Common myeloid progenitor, CD34-positive (primary cell): Measurements from ENCODE around the gene SGCA.
A peak's percentile ranks its signal among the peaks of the same experiment; 100 is the strongest.

Experiments
- CTCF ChIA-PET: fragments of 350-600 bp; sonication (Branson Sonifier 250); formaldehyde crosslinking; loops from one replicate; lab custom pipeline; 2021; ENCODE audit warnings: antibody characterized with exemption; lab: Charles Lee
- POLR2A ChIA-PET: fragments of 350-600 bp; sonication (Branson Sonifier 250); formaldehyde crosslinking; loops from one replicate; lab custom pipeline; 2021; ENCODE audit warnings: antibody characterized with exemption; lab: Charles Lee
- DNase-seq, 3 donors: peaks; one replicate each; pipeline versions ENCODE4 v3.0.0 to v3.0.0-alpha.2; 2013
- H3K27ac ChIP-seq, 2 experiments: 1 replicate in 1 of 2; 2 replicates in 1 of 2; pipeline ENCODE4 v1.7.0; 2013; ENCODE audit warnings: inconsistent platforms in 2 of 2, low read length in 2 of 2, mild to moderate bottlenecking in 2 of 2, low read depth in 1 of 2, moderate library complexity in 1 of 2; ENCODE audit not compliant: severe bottlenecking in 2 of 2, insufficient read depth in 1 of 2, poor library complexity in 1 of 2
- H3K27me3 ChIP-seq, 5 experiments: replicated peaks in 2 of 5; 1 replicate in 3 of 5; 2 replicates in 2 of 5; pipeline versions ENCODE4 v1.6.1 to v1.7.0; 2013; ENCODE audit warnings: low read length in 4 of 5, mild to moderate bottlenecking in 2 of 5, moderate library complexity in 2 of 5, inconsistent platforms in 1 of 5; ENCODE audit not compliant: insufficient read depth in 5 of 5, control insufficient read depth in 4 of 5
- H3K36me3 ChIP-seq, 4 experiments: 1 replicate in 2 of 4; 2 replicates in 2 of 4; pipeline versions ENCODE4 v1.6.1 to v1.7.0; 2013; ENCODE audit warnings: low read length in 3 of 4, control low read depth in 1 of 4, mild to moderate bottlenecking in 1 of 4; ENCODE audit not compliant: control insufficient read depth in 4 of 4, insufficient read depth in 4 of 4
- H3K4me1 ChIP-seq, 4 experiments: 1 replicate in 3 of 4; 2 replicates in 1 of 4; pipeline versions ENCODE4 v1.6.1 to v1.7.1; 2013; ENCODE audit warnings: low read length in 3 of 4, mild to moderate bottlenecking in 3 of 4, control low read depth in 1 of 4, inconsistent platforms in 1 of 4, moderate library complexity in 1 of 4; ENCODE audit not compliant: control insufficient read depth in 4 of 4, insufficient read depth in 4 of 4; ENCODE audit errors: control extremely low read depth in 1 of 4
- H3K4me3 ChIP-seq, 7 experiments: 1 replicate in 4 of 7; 2 replicates in 3 of 7; pipeline versions ENCODE4 v1.5.1 to v1.7.0; 2013; ENCODE audit warnings: mild to moderate bottlenecking in 7 of 7, low read length in 6 of 7, moderate library complexity in 6 of 7, inconsistent platforms in 2 of 7, low read depth in 2 of 7, control low read depth in 1 of 7; ENCODE audit not compliant: insufficient read depth in 4 of 7, control insufficient read depth in 1 of 7; ENCODE audit errors: extremely low read depth in 1 of 7
- H3K9me3 ChIP-seq, 5 experiments: 1 replicate in 4 of 5; 2 replicates in 1 of 5; pipeline versions ENCODE4 v1.6.1 to v1.7.1; 2013; ENCODE audit warnings: low read length in 4 of 5, mild to moderate bottlenecking in 2 of 5, inconsistent platforms in 1 of 5, low read depth in 1 of 5, moderate library complexity in 1 of 5; ENCODE audit not compliant: control insufficient read depth in 4 of 5, insufficient read depth in 2 of 5; ENCODE audit errors: control extremely low read depth in 1 of 5
- WGBS: methylation state at CpG from one replicate; pipeline ENCODE4 v1.1.5; 2013; ENCODE audit not compliant: insufficient coverage; 5-methylcytosine and 5-hydroxymethylcytosine counted together

Gene SGCA

GRCh38 chr17:50139950-50140885 is 25.6 kb upstream of the SGCA start:
- ChIA-PET CTCF (interaction anchor here (0.6 to 9.0 kb wide), 20 partner anchors 8 to 158 kb away, joined by 3 to 98 read pairs (median 4); partner anchors contain the start of genes PDK2, PPP1R9B and SAMD14), POLR2A (interaction anchor here (1.1 to 3.3 kb wide), 2 partner anchors 9 to 11 kb away, joined by 6 to 13 read pairs; no protein-coding TSS in a partner anchor)
- Histone ChIP-seq H3K4me3 (peak overlapping the region in 5 of 7 experiments; percentile 14 to 64 (median 35)), H3K4me1 (peaks cover 3 to 51% (median 47%) of the 10 kb centered on the region in 4 experiments), H3K27me3 (no peaks in the 10 kb centered on the region), H3K27ac (no peak overlapping the region), H3K36me3 (peaks cover 29 to 100% (median 76%) of the 10 kb centered on the region in 4 experiments), H3K9me3 (peaks cover 0 to 2% (median 0%) of the 10 kb centered on the region in 5 experiments)
- WGBS = 14% methylated on average over 10 of the region's 19 CpGs
- peak; percentile 68 to 80 (median 79) for DNase-seq

GRCh38 chr17:50141026-50141744 is 24.6 kb upstream of the SGCA start:
- 83% methylated on average over 3 of the region's 16 CpGs for WGBS
- no peak overlapping the region for H3K27ac ChIP-seq
- ChIA-PET POLR2A (interaction anchor here (3.3 kb wide), 1 partner anchor 8 kb away, joined by 13 read pairs; no protein-coding TSS in a partner anchor), CTCF (interaction anchor here (0.6 to 9.0 kb wide), 15 partner anchors 7 to 157 kb away, joined by 3 to 98 read pairs (median 4); partner anchors contain the start of genes PPP1R9B and SAMD14)
- peaks cover 0 to 2% (median 0%) of the 10 kb centered on the region in 5 experiments for H3K9me3 ChIP-seq
- H3K4me3 ChIP-seq = peak overlapping the region in 4 of 7 experiments; percentile 20 to 64 (median 38)
- DNase-seq = no peak
- peaks cover 3 to 61% (median 57%) of the 10 kb centered on the region in 4 experiments for H3K4me1 ChIP-seq
- peaks cover 24 to 96% (median 71%) of the 10 kb centered on the region in 4 experiments for H3K36me3 ChIP-seq
- H3K27me3 ChIP-seq = no peaks in the 10 kb centered on the region

GRCh38 chr17:50141745-50142110 is 24.1 kb upstream of the SGCA start:
- Histone ChIP-seq H3K9me3 (peaks cover 0 to 2% (median 0%) of the 10 kb centered on the region in 5 experiments), H3K27ac (no peak overlapping the region), H3K27me3 (no peaks in the 10 kb centered on the region), H3K4me3 (peak overlapping the region in 1 of 7 experiments; percentile 16), H3K36me3 (peaks cover 21 to 96% (median 66%) of the 10 kb centered on the region in 4 experiments), H3K4me1 (peaks cover 3 to 66% (median 62%) of the 10 kb centered on the region in 4 experiments)
- POLR2A ChIA-PET = no interaction called here
- 43% methylated on average over 8 of the region's 8 CpGs for WGBS
- CTCF ChIA-PET = interaction anchor here (1.0 to 9.0 kb wide), 4 partner anchors 11 to 38 kb away, joined by 3 to 98 read pairs (median 75); partner anchors contain the start of gene PPP1R9B
- no peak for DNase-seq

- no peak for DNase-seq
- peaks cover 8 to 82% (median 49%) of the 10 kb centered on the region in 4 experiments for H3K36me3 ChIP-seq
- peaks cover 7 to 85% (median 80%) of the 10 kb centered on the region in 4 experiments for H3K4me1 ChIP-seq
- ChIA-PET CTCF (interaction anchor here (0.5 to 6.5 kb wide), 5 partner anchors 9 to 187 kb away, joined by 3 to 82 read pairs (median 4); partner anchors contain the start of gene PPP1R9B), POLR2A (no interaction called here)
- no peak overlapping the region for H3K27ac ChIP-seq
- no peaks in the 10 kb centered on the region for H3K27me3 ChIP-seq
- H3K4me3 ChIP-seq = no peak overlapping the region
- 98% methylated on average over 20 of the region's 20 CpGs for WGBS
- H3K9me3 ChIP-seq = peaks cover 0 to 2% (median 0%) of the 10 kb centered on the region in 5 experiments
Observed at GRCh38 chr17:50143461-50144176, 22.2 kb upstream of the SGCA start.

GRCh38 chr17:50144355-50144754 is 21.4 kb upstream of the SGCA start:
- Histone ChIP-seq H3K36me3 (peaks cover 3 to 75% (median 42%) of the 10 kb centered on the region in 4 experiments), H3K9me3 (peaks cover 0 to 2% (median 0%) of the 10 kb centered on the region in 5 experiments), H3K27ac (no peak overlapping the region), H3K4me3 (no peak overlapping the region), H3K4me1 (peaks cover 7 to 87% (median 79%) of the 10 kb centered on the region in 4 experiments), H3K27me3 (no peaks in the 10 kb centered on the region)
- ChIA-PET POLR2A (interaction anchor here (0.6 kb wide), 1 partner anchor 204 kb away, joined by 7 read pairs; no protein-coding TSS in a partner anchor), CTCF (interaction anchor here (0.5 to 6.5 kb wide), 7 partner anchors 13 to 186 kb away, joined by 3 to 68 read pairs (median 4); partner anchors contain the start of gene SGCA)
- no peak for DNase-seq
- 91% methylated on average over 6 of the region's 6 CpGs for WGBS
